Ascending aorta (tissue), 2 donors: ENCODE data around the gene IRGQ. TPM values are rescaled to one million over a fixed set of nuclear protein-coding genes. Genes with fewer than 3 reads are reported as not detected.
A peak's percentile ranks its signal among the peaks of the same experiment; 100 is the strongest.

ENCODE experiments used
- DNase-seq, 2 donors: peaks; one replicate each; pipeline ENCODE4 v3.0.0-alpha.2; 2019; ENCODE audit warnings: low spot score in 2 of 2
- H3K27ac ChIP-seq, 2 donors: fragments of 200-600 bp; sonication (generic); one replicate each; pipeline ENCODE4 v1.5.1; 2016 to 2017; ENCODE audit warnings: mild to moderate bottlenecking in 1 of 2
- H3K27me3 ChIP-seq: fragments of 200-600 bp; sonication (generic); one replicate; pipeline ENCODE4 v1.5.1; 2017
- H3K36me3 ChIP-seq, 2 donors: fragments of 200-600 bp; sonication (generic); one replicate each; pipeline ENCODE4 v1.5.1; 2016
- H3K4me1 ChIP-seq, 2 donors: fragments of 200-600 bp; sonication (generic); one replicate each; pipeline ENCODE4 v1.5.1; 2016 to 2017; ENCODE audit warnings: mild to moderate bottlenecking in 1 of 2
- H3K4me3 ChIP-seq, 2 donors: fragments of 200-600 bp; sonication (generic); one replicate each; pipeline ENCODE4 v1.5.1; 2016 to 2017; ENCODE audit warnings: mild to moderate bottlenecking in 1 of 2
- H3K9me3 ChIP-seq, 2 donors: fragments of 200-600 bp; sonication (generic); one replicate each; pipeline ENCODE4 v1.5.1; 2016
- intact Hi-C: fragments of 100-400 bp; cut with DNase I; formaldehyde crosslinking; loops from one replicate; pipeline ENCODE4 v1.15.1; 2023
- total RNA-seq: library from RNA; depleted of rRNA; stranded (reverse); fragments of >200 nt; gene quantifications from one replicate; pipeline ENCODE4 v1.1.0, GENCODE V29; 2016
- TF ChIP-seq, protein P1 (sequence below), 3 experiments: fragments of 200-600 bp in 2 of 3; fragments of 450-650 bp in 1 of 3; sonication (generic) in 2 of 3; IDR thresholded peaks; one replicate each; pipeline ENCODE4 v1.5.1; 2016 to 2019; ENCODE audit warnings: antibody characterized with exemption in 3 of 3, mild to moderate bottlenecking in 1 of 3, moderate library complexity in 1 of 3

IRGQ gene
- total RNA-seq, 1 donor from 2014 or later, result 17.2 TPM

DNA sequence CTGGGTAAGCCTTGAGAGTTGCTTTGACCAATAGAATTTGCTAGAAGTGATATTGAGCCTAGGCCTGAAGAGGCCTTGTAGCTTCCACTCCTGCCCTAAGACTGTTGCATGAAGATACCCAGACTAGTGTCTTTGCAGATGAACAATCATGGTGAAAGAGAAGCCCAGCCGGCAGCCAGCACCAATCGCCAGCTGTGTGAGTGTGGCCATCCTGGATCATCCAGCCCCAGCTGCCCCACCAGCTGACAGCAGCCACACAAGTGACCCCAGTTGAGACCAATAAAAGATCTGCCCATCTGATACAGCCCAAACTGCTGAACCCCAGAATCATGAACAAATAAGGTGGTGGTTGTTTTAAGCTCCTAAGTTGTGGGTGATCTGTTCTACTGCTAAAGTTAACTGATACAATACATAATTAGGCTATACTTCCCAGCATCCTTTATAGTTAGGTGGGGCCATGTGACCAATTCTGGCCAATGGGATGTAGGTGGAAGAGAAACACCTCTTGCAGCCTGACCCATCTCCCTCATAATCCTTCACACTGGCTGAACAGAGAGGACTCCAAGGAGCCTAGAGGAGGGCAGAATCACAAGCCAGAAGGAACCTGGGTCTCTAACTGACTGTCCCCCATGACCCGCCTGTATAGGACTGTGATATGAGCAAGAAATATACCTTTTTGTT lies 32.9 kb upstream of the IRGQ start:
- TF ChIP-seq, protein P1, sequence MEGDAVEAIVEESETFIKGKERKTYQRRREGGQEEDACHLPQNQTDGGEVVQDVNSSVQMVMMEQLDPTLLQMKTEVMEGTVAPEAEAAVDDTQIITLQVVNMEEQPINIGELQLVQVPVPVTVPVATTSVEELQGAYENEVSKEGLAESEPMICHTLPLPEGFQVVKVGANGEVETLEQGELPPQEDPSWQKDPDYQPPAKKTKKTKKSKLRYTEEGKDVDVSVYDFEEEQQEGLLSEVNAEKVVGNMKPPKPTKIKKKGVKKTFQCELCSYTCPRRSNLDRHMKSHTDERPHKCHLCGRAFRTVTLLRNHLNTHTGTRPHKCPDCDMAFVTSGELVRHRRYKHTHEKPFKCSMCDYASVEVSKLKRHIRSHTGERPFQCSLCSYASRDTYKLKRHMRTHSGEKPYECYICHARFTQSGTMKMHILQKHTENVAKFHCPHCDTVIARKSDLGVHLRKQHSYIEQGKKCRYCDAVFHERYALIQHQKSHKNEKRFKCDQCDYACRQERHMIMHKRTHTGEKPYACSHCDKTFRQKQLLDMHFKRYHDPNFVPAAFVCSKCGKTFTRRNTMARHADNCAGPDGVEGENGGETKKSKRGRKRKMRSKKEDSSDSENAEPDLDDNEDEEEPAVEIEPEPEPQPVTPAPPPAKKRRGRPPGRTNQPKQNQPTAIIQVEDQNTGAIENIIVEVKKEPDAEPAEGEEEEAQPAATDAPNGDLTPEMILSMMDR (IDR thresholded peaks at IDR 0.05), result no peak
- no peaks in the 10 kb centered on the region for H3K36me3 ChIP-seq
- H3K27ac ChIP-seq, result no peak overlapping the region
- no peaks in the 10 kb centered on the region for H3K27me3 ChIP-seq
- no peaks in the 10 kb centered on the region for H3K9me3 ChIP-seq
- intact Hi-C loops, result no loop called here
- no peak overlapping the region for H3K4me3 ChIP-seq
- H3K4me1 ChIP-seq, result no peaks in the 10 kb centered on the region
- DNase-seq, result no peak

DNA sequence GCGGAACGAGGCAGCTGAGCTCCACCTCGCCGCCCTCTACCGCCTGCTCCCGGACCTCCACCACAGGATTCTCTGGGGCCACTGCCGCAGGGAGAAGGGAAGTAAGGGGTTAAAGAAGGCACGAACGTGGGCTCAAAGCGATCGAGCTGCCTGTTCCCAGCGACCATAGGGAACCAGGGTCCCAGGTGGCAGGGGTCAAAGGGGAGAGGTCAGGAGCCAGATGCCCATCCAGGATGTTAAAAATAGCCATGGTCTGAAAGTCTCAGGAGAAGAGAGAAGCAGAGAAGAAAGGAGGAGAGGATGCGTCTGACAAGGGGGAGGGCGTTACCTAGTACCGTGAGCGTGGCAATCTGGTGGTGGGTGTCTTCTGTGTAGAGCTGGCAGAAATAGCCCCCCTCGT lies 30.9 kb upstream of the IRGQ start:
- intact Hi-C loops, result no loop called here
- no peaks in the 10 kb centered on the region for H3K4me1 ChIP-seq

DNA sequence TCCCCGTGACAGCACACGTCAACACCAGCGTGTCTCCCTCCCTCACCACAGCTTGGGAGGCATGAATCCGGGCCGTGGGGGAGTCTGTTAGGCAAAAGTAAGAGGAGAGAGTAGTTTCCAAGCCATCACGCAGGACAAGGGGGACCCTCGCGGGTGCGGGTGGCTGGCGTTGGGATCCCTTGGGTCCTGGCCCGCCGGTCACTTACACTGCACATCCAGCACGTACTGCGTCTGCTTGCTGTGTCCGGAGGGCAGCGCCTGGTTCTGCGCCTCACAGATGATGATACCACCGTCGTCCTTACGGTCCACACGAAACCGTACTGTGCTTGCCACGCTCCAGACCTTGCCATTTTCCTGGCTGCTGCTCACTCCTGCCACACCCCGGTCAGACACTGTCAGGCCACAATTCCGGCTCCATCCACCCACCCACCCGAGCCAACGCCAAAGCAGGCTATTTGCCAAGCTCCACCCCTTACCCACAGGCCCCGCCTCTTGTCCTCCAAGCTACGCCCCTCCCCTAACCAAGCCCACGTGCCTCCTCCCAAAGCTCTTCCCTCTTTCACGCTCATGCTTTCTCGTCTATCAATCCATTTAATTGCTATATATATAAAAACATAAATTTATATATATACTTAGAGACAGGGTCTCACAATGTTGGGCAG lies 30.1 kb upstream of the IRGQ start:
- TF ChIP-seq, protein P1 (IDR thresholded peaks at IDR 0.05), result no peak
- H3K27ac ChIP-seq, result no peak overlapping the region
- no peak for DNase-seq
- intact Hi-C loops, result no loop called here
- H3K27me3 ChIP-seq, result no peaks in the 10 kb centered on the region
- no peaks in the 10 kb centered on the region for H3K9me3 ChIP-seq
- H3K4me1 ChIP-seq, result no peaks in the 10 kb centered on the region
- no peaks in the 10 kb centered on the region for H3K36me3 ChIP-seq
- no peak overlapping the region for H3K4me3 ChIP-seq

More for the DNA sequence above, 30.9 kb upstream of the IRGQ start:
- H3K27me3 ChIP-seq, result no peaks in the 10 kb centered on the region
- DNase-seq, result no peak
- H3K9me3 ChIP-seq, result no peaks in the 10 kb centered on the region
- TF ChIP-seq, protein P1 (IDR thresholded peaks at IDR 0.05), result no peak
- no peak overlapping the region for H3K4me3 ChIP-seq
- no peaks in the 10 kb centered on the region for H3K36me3 ChIP-seq
- no peak overlapping the region for H3K27ac ChIP-seq

DNA sequence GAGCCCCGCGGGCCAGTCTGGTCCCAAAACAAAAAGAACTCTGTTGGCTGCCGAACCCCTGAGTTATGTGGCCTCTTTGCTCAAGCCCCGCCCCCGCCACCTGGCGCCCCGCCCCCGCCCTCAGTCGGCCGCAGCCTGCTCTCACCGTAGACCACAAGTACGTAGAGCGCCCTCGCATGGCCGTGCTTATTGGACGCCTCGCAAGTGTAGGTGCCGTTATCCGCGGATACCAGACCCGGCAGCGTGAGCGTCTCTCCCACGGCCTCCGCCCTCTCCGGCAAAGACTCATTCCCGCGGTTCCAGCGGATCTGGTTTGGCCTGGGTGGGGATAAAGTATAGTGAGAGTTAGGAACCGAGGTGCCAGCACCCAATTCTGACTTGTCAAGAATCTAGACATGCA lies 29.0 kb upstream of the IRGQ start:
- TF ChIP-seq, protein P1 (IDR thresholded peaks at IDR 0.05), result no peak
- Histone ChIP-seq H3K36me3 (no peaks in the 10 kb centered on the region), H3K27me3 (no peaks in the 10 kb centered on the region), H3K27ac (no peak overlapping the region), H3K4me3 (no peak overlapping the region), H3K9me3 (no peaks in the 10 kb centered on the region), H3K4me1 (peaks cover 0 to 7% of the 10 kb centered on the region in 2 donors)
- peak; percentile 27 to 71 for DNase-seq
- intact Hi-C loops, result no loop called here

DNA sequence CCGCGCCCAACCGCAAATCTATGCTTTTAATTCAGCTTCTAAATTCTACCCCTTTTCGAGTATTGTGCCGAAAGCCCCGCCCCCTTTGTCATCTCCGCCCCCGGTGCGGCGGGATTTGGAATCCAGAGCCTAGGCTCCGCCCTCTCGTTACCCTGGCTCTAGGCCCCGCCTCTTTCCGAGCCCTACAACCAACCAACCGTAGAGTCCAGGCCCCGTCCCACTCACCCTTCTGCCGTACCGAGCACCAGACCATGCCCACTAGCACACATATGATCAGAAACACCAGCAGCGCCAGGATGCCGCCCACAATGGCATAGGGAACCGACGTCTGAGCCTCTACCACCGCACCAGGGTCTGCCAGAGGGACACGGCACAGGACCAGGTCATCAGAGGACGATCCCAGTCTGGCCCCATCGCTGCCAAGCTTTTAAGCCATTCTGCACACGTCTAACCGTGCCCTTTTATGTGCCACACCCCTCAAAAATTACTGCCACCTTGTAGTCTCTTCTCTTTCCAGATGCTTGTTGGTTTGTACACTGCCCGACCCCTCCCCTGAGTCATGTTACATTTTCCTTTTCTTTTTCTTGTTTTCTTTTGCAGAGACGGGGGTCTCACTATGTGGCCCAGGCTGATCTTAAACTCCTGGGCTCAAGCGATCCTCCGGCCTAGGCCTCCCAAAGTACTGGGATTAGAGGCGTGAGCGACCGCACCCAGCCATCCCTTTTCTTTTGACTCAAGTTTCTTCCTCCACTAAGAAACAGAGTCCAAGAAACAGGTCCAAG lies 28.1 kb upstream of the IRGQ start:
- Histone ChIP-seq H3K36me3 (no peaks in the 10 kb centered on the region), H3K27me3 (no peaks in the 10 kb centered on the region), H3K9me3 (no peaks in the 10 kb centered on the region), H3K4me1 (peaks cover 0 to 7% of the 10 kb centered on the region in 2 donors), H3K4me3 (no peak overlapping the region), H3K27ac (no peak overlapping the region)
- DNase-seq, result no peak
- intact Hi-C loops, result no loop called here
- TF ChIP-seq, protein P1 (IDR thresholded peaks at IDR 0.05), result no peak
